ENCODE measurements around the gene GDF11.

GDF11 gene

DNA sequence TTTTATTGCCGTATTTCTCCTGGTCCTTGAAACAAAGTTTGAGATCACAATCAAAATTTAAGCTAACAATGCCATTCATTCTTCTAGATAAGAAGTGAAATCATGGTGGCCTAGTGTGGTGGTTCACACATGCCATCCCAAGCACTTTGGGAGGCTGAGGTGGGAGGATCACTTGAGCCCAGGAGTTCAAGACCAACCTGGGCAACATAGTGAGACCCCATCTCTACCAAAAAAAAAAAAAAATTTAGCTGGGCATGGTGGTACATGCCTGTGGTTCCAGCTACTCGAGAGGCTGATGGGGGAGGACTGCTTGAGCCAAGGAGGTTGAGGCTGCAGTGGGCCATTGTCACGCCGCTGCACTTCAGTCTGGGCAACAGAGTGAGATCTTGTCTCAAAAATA is 24.2 kb downstream of the GDF11 start:
- DNase-seq = no peak
- H3K36me3 Mint-ChIP-seq (ENCODE audit: low read depth) = peaks cover 49% of the 10 kb centered on the region
- TF ChIP-seq, protein P1, sequence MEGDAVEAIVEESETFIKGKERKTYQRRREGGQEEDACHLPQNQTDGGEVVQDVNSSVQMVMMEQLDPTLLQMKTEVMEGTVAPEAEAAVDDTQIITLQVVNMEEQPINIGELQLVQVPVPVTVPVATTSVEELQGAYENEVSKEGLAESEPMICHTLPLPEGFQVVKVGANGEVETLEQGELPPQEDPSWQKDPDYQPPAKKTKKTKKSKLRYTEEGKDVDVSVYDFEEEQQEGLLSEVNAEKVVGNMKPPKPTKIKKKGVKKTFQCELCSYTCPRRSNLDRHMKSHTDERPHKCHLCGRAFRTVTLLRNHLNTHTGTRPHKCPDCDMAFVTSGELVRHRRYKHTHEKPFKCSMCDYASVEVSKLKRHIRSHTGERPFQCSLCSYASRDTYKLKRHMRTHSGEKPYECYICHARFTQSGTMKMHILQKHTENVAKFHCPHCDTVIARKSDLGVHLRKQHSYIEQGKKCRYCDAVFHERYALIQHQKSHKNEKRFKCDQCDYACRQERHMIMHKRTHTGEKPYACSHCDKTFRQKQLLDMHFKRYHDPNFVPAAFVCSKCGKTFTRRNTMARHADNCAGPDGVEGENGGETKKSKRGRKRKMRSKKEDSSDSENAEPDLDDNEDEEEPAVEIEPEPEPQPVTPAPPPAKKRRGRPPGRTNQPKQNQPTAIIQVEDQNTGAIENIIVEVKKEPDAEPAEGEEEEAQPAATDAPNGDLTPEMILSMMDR (IDR thresholded peaks at IDR 0.05) = no peak
- peak overlapping the region; percentile 10 for H3K4me3 Mint-ChIP-seq
- H3K4me1 Mint-ChIP-seq = peaks cover 46% of the 10 kb centered on the region
- no peaks in the 10 kb centered on the region for H3K9me3 Mint-ChIP-seq
- no peaks in the 10 kb centered on the region for H3K27me3 Mint-ChIP-seq (ENCODE audit: low read depth, poor library complexity)
- H3K27ac Mint-ChIP-seq = no peak overlapping the region

DNA sequence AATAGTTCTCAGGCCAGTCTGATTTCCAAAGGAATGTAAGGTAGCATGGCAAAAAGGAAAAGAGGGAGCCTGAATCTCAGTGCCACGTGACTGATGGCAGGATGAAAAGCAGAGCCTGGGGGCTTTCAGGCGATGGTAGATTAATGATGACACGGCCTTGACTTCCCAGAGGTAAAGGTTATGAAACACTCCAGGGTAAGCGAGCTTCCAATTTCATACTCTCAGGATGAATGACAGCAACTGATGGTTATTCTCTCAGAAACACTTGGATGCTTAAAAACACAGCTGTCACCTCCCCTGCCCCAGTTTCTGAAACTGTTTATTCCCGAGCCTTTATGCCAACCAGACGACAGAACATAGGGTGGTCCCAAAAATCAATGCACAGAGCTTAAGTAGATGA is 28.8 kb downstream of the GDF11 start:
- Mint-ChIP-seq H3K27me3 (ENCODE audit: low read depth, poor library complexity) (no peaks in the 10 kb centered on the region), H3K27ac (peak overlapping the region; percentile 57), H3K36me3 (ENCODE audit: low read depth) (peaks cover 74% of the 10 kb centered on the region), H3K9me3 (no peaks in the 10 kb centered on the region), H3K4me3 (no peak overlapping the region), H3K4me1 (peaks cover 55% of the 10 kb centered on the region)
- TF ChIP-seq, protein P1 (IDR thresholded peaks at IDR 0.05) = no peak
- DNase-seq = no peak

GRCh38 chr12:55777856-55778255 is 34.9 kb downstream of the GDF11 start:
- no peak for DNase-seq
- Mint-ChIP-seq H3K9me3 (no peaks in the 10 kb centered on the region), H3K36me3 (ENCODE audit: low read depth) (peaks cover 78% of the 10 kb centered on the region), H3K27ac (peak overlapping the region; percentile 51), H3K4me3 (no peak overlapping the region), H3K27me3 (ENCODE audit: low read depth, poor library complexity) (no peaks in the 10 kb centered on the region), H3K4me1 (peaks cover 34% of the 10 kb centered on the region)
- TF ChIP-seq, protein P1 (IDR thresholded peaks at IDR 0.05) = no peak

DNA sequence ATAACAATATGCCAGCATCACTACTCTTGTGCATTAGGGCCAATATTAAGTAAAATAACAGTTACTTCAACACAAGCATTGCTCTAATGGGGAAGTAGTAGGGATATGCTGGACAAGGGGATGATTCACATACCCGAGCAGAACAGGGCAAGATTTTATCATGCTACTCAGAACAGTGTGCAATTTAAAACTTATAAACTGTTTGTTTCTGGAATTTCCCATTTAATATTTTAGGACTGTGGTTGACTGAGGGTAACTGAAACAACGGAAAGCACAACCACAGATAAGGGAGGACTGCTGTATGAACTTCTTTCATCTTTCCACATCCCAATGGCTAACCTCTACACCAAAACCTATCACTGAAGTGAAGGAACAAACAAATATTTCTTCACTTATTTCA is 37.8 kb downstream of the GDF11 start:
- no peaks in the 10 kb centered on the region for H3K9me3 Mint-ChIP-seq
- peaks cover 86% of the 10 kb centered on the region for H3K36me3 Mint-ChIP-seq (ENCODE audit: low read depth)
- H3K4me3 Mint-ChIP-seq = no peak overlapping the region
- H3K27me3 Mint-ChIP-seq (ENCODE audit: low read depth, poor library complexity) = no peaks in the 10 kb centered on the region
- DNase-seq = no peak
- H3K27ac Mint-ChIP-seq = no peak overlapping the region
- TF ChIP-seq, protein P1 (IDR thresholded peaks at IDR 0.05) = no peak
- peaks cover 29% of the 10 kb centered on the region for H3K4me1 Mint-ChIP-seq

GRCh38 chr12:55788546-55788945 is 45.6 kb downstream of the GDF11 start:
- peak overlapping the region; percentile 24 for H3K4me3 Mint-ChIP-seq
- H3K27ac Mint-ChIP-seq = peak overlapping the region; percentile 78
- TF ChIP-seq, protein P1 (IDR thresholded peaks at IDR 0.05) = no peak
- H3K9me3 Mint-ChIP-seq = no peaks in the 10 kb centered on the region
- H3K27me3 Mint-ChIP-seq (ENCODE audit: low read depth, poor library complexity) = peaks cover 4% of the 10 kb centered on the region
- peaks cover 31% of the 10 kb centered on the region for H3K4me1 Mint-ChIP-seq
- DNase-seq = peak; percentile 12
- peaks cover 93% of the 10 kb centered on the region for H3K36me3 Mint-ChIP-seq (ENCODE audit: low read depth)

DNA sequence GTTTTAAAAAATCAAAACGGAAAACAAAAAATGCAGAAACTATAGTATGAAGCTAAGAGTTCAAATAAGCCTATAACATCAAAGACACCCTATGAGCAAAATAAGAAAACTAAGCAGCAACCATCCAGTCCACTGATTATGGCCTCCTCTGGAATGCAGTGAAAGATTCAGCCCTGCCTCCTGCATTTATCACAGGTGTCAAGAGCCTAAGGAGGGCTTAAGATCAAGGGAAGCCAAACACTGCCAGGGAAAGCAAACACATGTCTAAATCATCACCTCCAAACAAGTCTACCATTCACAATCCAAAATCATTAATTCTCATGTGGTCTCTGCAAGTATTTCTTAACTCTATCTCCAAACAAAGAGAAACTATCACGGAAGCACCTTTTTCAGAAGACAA is 46.2 kb downstream of the GDF11 start:
- Mint-ChIP-seq H3K36me3 (ENCODE audit: low read depth) (peaks cover 93% of the 10 kb centered on the region), H3K9me3 (no peaks in the 10 kb centered on the region), H3K4me1 (peaks cover 24% of the 10 kb centered on the region), H3K27me3 (ENCODE audit: low read depth, poor library complexity) (peaks cover 4% of the 10 kb centered on the region), H3K4me3 (peak overlapping the region; percentile 40), H3K27ac (peak overlapping the region; percentile 78)
- DNase-seq = no peak
- TF ChIP-seq, protein P1 (IDR thresholded peaks at IDR 0.05) = no peak
